Right lobe of liver (tissue), 6 donors: ENCODE data around the gene GPR39. TPM values are rescaled to one million over a fixed set of nuclear protein-coding genes. Genes with fewer than 3 reads are reported as not detected.

ENCODE experiments used
- ATAC-seq, 4 donors: fragments of 200-7000 bp; cut with Tn5 transposase; one replicate each; pipeline ENCODE4 v1.9.1; 2020; ENCODE audit warnings: mild to moderate bottlenecking in 4 of 4, moderate library complexity in 4 of 4
- DNase-seq, 3 donors: peaks; one replicate each; pipeline ENCODE4 v3.0.0-alpha.2; 2020
- H3K27ac ChIP-seq, 3 donors: fragments of 200-600 bp; one replicate each; pipeline ENCODE4 v1.8.0; 2022
- H3K27me3 ChIP-seq, 2 donors: fragments of 200-600 bp; one replicate each; pipeline ENCODE4 v1.8.0; 2022
- H3K36me3 ChIP-seq, 4 donors: fragments of 200-600 bp; sonication (generic) in 1 of 4; one replicate each; pipeline versions ENCODE4 v1.5.1 to v1.8.0; 2017 to 2022; ENCODE audit warnings: control low read depth in 1 of 4
- H3K4me1 ChIP-seq, 4 donors: fragments of 200-600 bp; sonication (generic) in 1 of 4; one replicate each; pipeline versions ENCODE4 v1.5.1 to v1.8.0; 2017 to 2022; ENCODE audit warnings: control low read depth in 1 of 4
- H3K4me3 ChIP-seq, 3 donors: fragments of 200-600 bp; one replicate each; pipeline ENCODE4 v1.8.0; 2022
- H3K9me3 ChIP-seq, 4 donors: fragments of 200-600 bp; sonication (generic) in 1 of 4; one replicate each; pipeline versions ENCODE4 v1.5.1 to v1.8.0; 2017 to 2022; ENCODE audit warnings: control low read depth in 1 of 4
- CTCF ChIP-seq, 4 donors: fragments of 200-600 bp in 3 of 4; fragments of 450-650 bp in 1 of 4; IDR thresholded peaks; one replicate each; pipeline versions ENCODE4 v1.5.1 to v1.8.0; 2016 to 2022; ENCODE audit warnings: antibody characterized with exemption in 4 of 4, mild to moderate bottlenecking in 2 of 4
- POLR2A ChIP-seq: fragments of 450-650 bp; IDR thresholded peaks from one replicate; pipeline ENCODE4 v1.6.1; 2017; ENCODE audit warnings: antibody characterized with exemption, mild to moderate bottlenecking
- WGBS: methylation state at CpG from one replicate; pipeline ENCODE4 v1.1.6; 2018; ENCODE audit warnings: low coverage, low lambda C conversion rate; ENCODE audit not compliant: insufficient coverage; ENCODE audit errors: missing lambda C conversion rate; 5-methylcytosine and 5-hydroxymethylcytosine counted together
- intact Hi-C, 2 donors: fragments of 100-400 bp; cut with DNase I; formaldehyde crosslinking; loops; one replicate each; pipeline versions ENCODE4 v1.11.2 to v1.14.1; 2022
- total RNA-seq, 6 experiments: library from RNA; depleted of rRNA in 2 of 6; stranded (reverse); fragments of >200 nt in 2 of 6; fragmentation: NEBNext Ultra II Directional in 3 of 6; extraction: Animal tissue kit (Norgen Biotek cat#: 25700) in 3 of 6; gene quantifications; one replicate each; pipeline versions ENCODE4 v1.1.0 to v1.2.4, GENCODE V29; 2016 to 2023
- donor health status: DM: no; HTN: yes; CAD: no.
- donor health status: DM: no; HTN: no; CAD: no.
- donor health status: DM: no; HTN: no; CAD: no.
- donor health status: DM: no; HTN: yes; CAD: no.
- donor health status: DM: no; HTN: yes; CAD: no.

GPR39 gene
- total RNA-seq, 6 experiments from 2014 or later = 3.6 to 9.1 (median 6.0) TPM

- WGBS = 32% methylated on average over 17 of the region's 23 CpGs
- Histone ChIP-seq H3K27ac (no peak overlapping the region), H3K4me1 (peaks cover 0 to 20% (median 4%) of the 10 kb centered on the region in 4 donors), H3K36me3 (no peaks in the 10 kb centered on the region), H3K9me3 (no peaks in the 10 kb centered on the region), H3K4me3 (peak overlapping the region; percentile 51 to 52 (median 51)), H3K27me3 (peaks cover 0 to 11% of the 10 kb centered on the region in 2 donors)
- intact Hi-C loops = no loop called here
- DNase-seq (no peak), ATAC-seq (no peak)
- TF ChIP-seq CTCF (IDR thresholded peaks at IDR 0.05) (no peak), POLR2A (no peak)
These were observed 254.7 kb downstream of the GPR39 start for GRCh38 chr2:132671151-132671835.

GRCh38 chr2:132676999-132677398, 260.4 kb downstream of the GPR39 start:
- no peak for DNase-seq
- TF ChIP-seq CTCF (IDR thresholded peaks at IDR 0.05) (peak in 2 of 4 donors; percentile 13 to 26), POLR2A (no peak)
- H3K4me3 ChIP-seq = no peak overlapping the region
- H3K4me1 ChIP-seq = no peaks in the 10 kb centered on the region
- ATAC-seq = no peak
- no peak overlapping the region for H3K27ac ChIP-seq
- H3K9me3 ChIP-seq = no peaks in the 10 kb centered on the region
- H3K27me3 ChIP-seq = no peaks in the 10 kb centered on the region
- intact Hi-C loops = no loop called here
- no peaks in the 10 kb centered on the region for H3K36me3 ChIP-seq
- WGBS = 75% methylated on average over 2 of the region's 2 CpGs

DNA sequence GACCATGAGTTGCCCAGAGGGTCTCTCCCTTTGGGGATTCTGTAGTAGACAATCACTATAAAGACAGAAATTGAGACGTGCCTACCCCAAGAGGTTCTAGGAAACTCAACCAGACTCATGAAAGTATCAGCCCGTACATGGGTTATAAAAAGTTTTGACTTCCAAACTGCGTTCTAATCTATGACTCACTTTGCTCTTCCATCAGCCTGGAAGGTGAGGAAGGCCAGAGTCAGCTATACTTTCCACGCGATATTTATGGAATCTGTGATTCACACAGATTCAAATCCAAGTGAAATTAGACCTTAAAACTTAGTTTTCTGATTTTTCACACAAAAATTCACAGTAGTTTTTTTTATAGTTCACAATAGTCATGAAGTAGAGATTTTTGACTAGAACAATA, 261.1 kb downstream of the GPR39 start:
- WGBS = 85% methylated on average over 5 of the region's 5 CpGs
- Histone ChIP-seq H3K9me3 (no peaks in the 10 kb centered on the region), H3K4me1 (no peaks in the 10 kb centered on the region), H3K27me3 (no peaks in the 10 kb centered on the region), H3K36me3 (no peaks in the 10 kb centered on the region), H3K4me3 (no peak overlapping the region), H3K27ac (no peak overlapping the region)
- TF ChIP-seq POLR2A (no peak), CTCF (IDR thresholded peaks at IDR 0.05) (no peak)
- intact Hi-C loops = no loop called here
- DNase-seq (no peak), ATAC-seq (no peak)

DNA sequence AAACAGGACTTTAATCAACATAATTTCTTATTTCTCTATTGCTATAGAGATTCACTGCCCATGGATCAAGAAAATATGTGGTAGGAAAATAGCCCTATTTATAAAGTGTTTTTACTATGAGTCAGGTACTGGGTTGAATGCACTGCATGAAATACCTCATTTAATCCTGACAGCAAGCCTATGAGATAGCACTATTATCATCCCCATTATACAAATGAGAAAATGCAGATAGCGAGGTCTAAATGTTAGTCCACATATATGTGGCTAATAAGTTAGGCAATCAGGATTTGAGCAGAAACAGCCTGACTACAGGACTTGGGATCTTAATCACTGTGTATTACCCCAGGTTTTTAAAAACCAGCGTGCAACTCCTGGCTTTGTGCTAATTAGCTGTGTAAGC, 261.9 kb downstream of the GPR39 start:
- no peak for ATAC-seq
- TF ChIP-seq CTCF (IDR thresholded peaks at IDR 0.05) (no peak), POLR2A (no peak)
- no peak overlapping the region for H3K4me3 ChIP-seq
- intact Hi-C loops = no loop called here
- H3K9me3 ChIP-seq = no peaks in the 10 kb centered on the region
- WGBS = 92% methylated on average over 2 of the region's 2 CpGs
- no peak for DNase-seq
- H3K4me1 ChIP-seq = no peaks in the 10 kb centered on the region
- H3K36me3 ChIP-seq = no peaks in the 10 kb centered on the region
- no peak overlapping the region for H3K27ac ChIP-seq
- no peaks in the 10 kb centered on the region for H3K27me3 ChIP-seq
